IPS-20b (cell line): ENCODE data around the gene LRRC3C.
"Not testable (repeated sequence)": the region's sequence is repeated elsewhere in the genome, so short reads cannot be mapped to it uniquely, and the experiment has no call there.

ENCODE experiments used
- H3K27ac ChIP-seq: one replicate; pipeline ENCODE4 v1.5.1; 2013; ENCODE audit warnings: low read length
- H3K27me3 ChIP-seq: 2 replicates; pipeline ENCODE4 v1.6.1; 2013; ENCODE audit warnings: mild to moderate bottlenecking, low read length, inconsistent platforms; ENCODE audit not compliant: insufficient read depth
- H3K36me3 ChIP-seq: 2 replicates; pipeline ENCODE4 v1.6.1; 2013; ENCODE audit warnings: low read depth, mild to moderate bottlenecking, inconsistent platforms, low read length, moderate library complexity; ENCODE audit not compliant: insufficient read depth
- H3K4me1 ChIP-seq: 2 replicates; pipeline ENCODE4 v1.6.1; 2013; ENCODE audit warnings: mild to moderate bottlenecking, control low read depth, inconsistent platforms, low read length, moderate library complexity; ENCODE audit not compliant: insufficient read depth
- H3K4me3 ChIP-seq: 2 replicates; pipeline ENCODE4 v1.5.1; 2013; ENCODE audit warnings: mild to moderate bottlenecking, low read length, inconsistent platforms
- H3K9ac ChIP-seq: 2 replicates; pipeline ENCODE4 v1.6.1; 2013; ENCODE audit warnings: low read depth, mild to moderate bottlenecking, inconsistent platforms, low read length, moderate library complexity
- H3K9me3 ChIP-seq: 2 replicates; pipeline ENCODE4 v1.6.1; 2013; ENCODE audit warnings: mild to moderate bottlenecking, low read depth, low read length, inconsistent platforms; ENCODE audit not compliant: insufficient read depth

The LRRC3C gene

GRCh38 chr17:39939106-39939505 is 11.6 kb downstream of the LRRC3C start:
- no peaks in the 10 kb centered on the region for H3K27me3 ChIP-seq
- no peak overlapping the region for H3K9ac ChIP-seq
- no peak overlapping the region for H3K4me3 ChIP-seq
- no peaks in the 10 kb centered on the region for H3K36me3 ChIP-seq
- no peak overlapping the region for H3K27ac ChIP-seq
- peaks cover 2% of the 10 kb centered on the region for H3K4me1 ChIP-seq
- H3K9me3 ChIP-seq: no peaks in the 10 kb centered on the region

DNA sequence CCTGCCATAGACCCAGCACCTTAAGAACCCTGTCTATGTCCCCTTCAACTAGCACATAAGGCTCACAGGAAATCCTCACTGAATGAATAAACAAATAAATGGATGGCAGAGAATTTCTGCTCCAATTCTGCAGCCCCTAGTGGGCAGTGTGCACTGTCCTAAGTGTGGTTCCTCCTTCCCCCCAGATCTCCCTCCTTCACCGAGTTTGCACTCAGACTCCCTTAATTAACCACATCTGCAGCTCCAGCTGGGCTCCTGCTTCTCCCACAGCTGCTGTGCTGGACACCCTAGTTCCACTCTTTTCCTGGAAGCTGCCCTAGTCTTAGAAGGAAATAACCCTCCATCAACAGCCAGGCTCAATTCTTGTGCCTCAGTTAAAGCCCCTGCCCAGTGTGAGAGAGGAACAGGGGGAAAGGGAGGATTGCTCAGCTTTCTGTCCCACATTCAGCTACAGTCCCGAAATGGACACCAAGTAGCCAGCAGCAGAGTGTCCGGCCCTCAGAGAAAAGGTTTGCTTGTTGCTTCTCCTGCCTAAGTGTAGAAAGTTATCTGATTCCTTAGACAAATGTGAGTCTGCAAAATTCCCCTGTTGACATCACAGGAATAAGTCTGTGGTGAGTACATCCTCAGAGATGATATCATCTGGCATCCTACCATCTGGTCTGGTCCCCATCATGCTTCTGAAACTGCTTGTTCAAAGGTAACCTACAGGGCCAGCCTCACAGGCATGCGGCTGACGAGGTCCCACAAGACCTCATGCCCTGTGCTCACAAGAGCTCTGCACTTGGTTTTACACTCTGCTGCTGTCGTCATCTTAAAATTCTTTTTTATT is 12.3 kb downstream of the LRRC3C start:
- H3K9me3 ChIP-seq: no peaks in the 10 kb centered on the region
- H3K27me3 ChIP-seq: no peaks in the 10 kb centered on the region
- H3K4me3 ChIP-seq: no peak overlapping the region
- no peak overlapping the region for H3K27ac ChIP-seq
- H3K36me3 ChIP-seq: no peaks in the 10 kb centered on the region
- no peaks in the 10 kb centered on the region; the same call in 1 of the 2 replicates for H3K4me1 ChIP-seq
- H3K9ac ChIP-seq: no peak overlapping the region

GRCh38 chr17:39943702-39944392 is 16.3 kb downstream of the LRRC3C start:
- no peaks in the 10 kb centered on the region for H3K27me3 ChIP-seq
- H3K36me3 ChIP-seq: no peaks in the 10 kb centered on the region
- H3K9me3 ChIP-seq: no peaks in the 10 kb centered on the region
- no peak overlapping the region for H3K9ac ChIP-seq
- H3K27ac ChIP-seq: no peak overlapping the region
- H3K4me1 ChIP-seq: no peaks in the 10 kb centered on the region; the same call in 1 of the 2 replicates
- H3K4me3 ChIP-seq: no peak overlapping the region

GRCh38 chr17:39944393-39944711 is 16.8 kb downstream of the LRRC3C start:
- H3K27me3 ChIP-seq: no peaks in the 10 kb centered on the region
- no peak overlapping the region for H3K27ac ChIP-seq
- no peaks in the 10 kb centered on the region for H3K9me3 ChIP-seq
- no peak overlapping the region for H3K4me3 ChIP-seq
- H3K36me3 ChIP-seq: no peaks in the 10 kb centered on the region
- H3K9ac ChIP-seq: no peak overlapping the region
- H3K4me1 ChIP-seq: no peaks in the 10 kb centered on the region

GRCh38 chr17:39946551-39947330 is 19.2 kb downstream of the LRRC3C start:
- no peaks in the 10 kb centered on the region for H3K36me3 ChIP-seq
- H3K27me3 ChIP-seq: peaks cover 3% of the 10 kb centered on the region; the same call in 1 of the 2 replicates
- no peaks in the 10 kb centered on the region for H3K9me3 ChIP-seq
- H3K4me1 ChIP-seq: no peaks in the 10 kb centered on the region
- no peak overlapping the region for H3K9ac ChIP-seq
- H3K27ac ChIP-seq: no peak overlapping the region
- H3K4me3 ChIP-seq: no peak overlapping the region

DNA sequence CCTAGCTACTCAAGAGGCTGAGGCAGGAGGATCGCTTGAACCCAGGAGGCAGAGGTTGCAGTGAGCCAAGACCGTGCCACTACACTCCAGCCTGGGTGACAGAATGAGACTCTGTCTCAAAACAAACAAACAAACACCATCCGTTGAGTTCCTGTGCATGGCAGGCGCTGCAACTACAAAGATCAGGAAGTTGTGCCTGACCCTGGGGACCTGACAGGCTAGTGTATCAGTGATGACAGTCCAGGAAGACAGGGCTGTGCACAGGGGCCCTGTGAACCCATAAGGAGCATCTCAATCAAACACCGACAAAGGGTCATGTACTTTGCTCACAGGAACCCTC is 20.9 kb downstream of the LRRC3C start:
- not testable (repeated sequence) for H3K4me1 ChIP-seq, H3K27ac ChIP-seq, H3K4me3 ChIP-seq, H3K36me3 ChIP-seq, H3K9ac ChIP-seq, H3K9me3 ChIP-seq
- H3K27me3 ChIP-seq: peaks cover 10% of the 10 kb centered on the region; the same call in 1 of the 2 replicates

DNA sequence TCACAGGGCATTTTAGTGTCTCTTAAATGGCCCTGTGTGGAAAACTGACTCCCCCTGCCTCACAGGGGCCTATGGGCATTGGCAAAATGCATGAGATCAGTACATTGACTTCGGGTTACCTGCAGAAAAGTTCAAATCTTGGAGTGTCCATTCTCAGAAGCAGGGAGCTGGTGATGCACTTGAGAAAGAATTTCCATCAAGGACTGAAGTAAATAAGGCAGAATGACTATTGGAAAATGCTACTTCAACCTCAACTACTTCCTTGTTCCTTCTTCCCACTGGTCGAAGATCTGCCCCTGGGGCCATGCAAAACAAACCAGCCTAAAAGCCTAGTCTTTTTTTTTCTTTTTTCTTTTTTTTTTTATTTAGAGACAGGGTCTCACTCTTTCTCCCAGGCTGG is 21.5 kb downstream of the LRRC3C start:
- H3K4me1 ChIP-seq: peaks cover 5% of the 10 kb centered on the region; the same call in 1 of the 2 replicates
- H3K4me3 ChIP-seq: no peak overlapping the region
- peaks cover 10% of the 10 kb centered on the region; the same call in 1 of the 2 replicates for H3K27me3 ChIP-seq
- no peaks in the 10 kb centered on the region for H3K9me3 ChIP-seq
- no peak overlapping the region for H3K9ac ChIP-seq
- H3K36me3 ChIP-seq: no peaks in the 10 kb centered on the region
- H3K27ac ChIP-seq: no peak overlapping the region

- Histone ChIP-seq H3K4me3 (no peak overlapping the region), H3K27me3 (peaks cover 10% of the 10 kb centered on the region; the same call in 1 of the 2 replicates), H3K4me1 (peaks cover 8% of the 10 kb centered on the region; the same call in 1 of the 2 replicates), H3K36me3 (no peaks in the 10 kb centered on the region), H3K9ac (no peak overlapping the region), H3K27ac (no peak overlapping the region), H3K9me3 (no peaks in the 10 kb centered on the region)
Measured at GRCh38 chr17:39950871-39951348, 23.4 kb downstream of the LRRC3C start.

- no peaks in the 10 kb centered on the region for H3K36me3 ChIP-seq
- peaks cover 10% of the 10 kb centered on the region; the same call in 1 of the 2 replicates for H3K27me3 ChIP-seq
- H3K27ac ChIP-seq: no peak overlapping the region
- no peaks in the 10 kb centered on the region for H3K9me3 ChIP-seq
- peak overlapping the region; percentile 65 for H3K4me3 ChIP-seq
- H3K9ac ChIP-seq: peak overlapping the region; percentile 29; the same call in 1 of the 2 replicates
- H3K4me1 ChIP-seq: peaks cover 8% of the 10 kb centered on the region; the same call in 1 of the 2 replicates
Measured at GRCh38 chr17:39951924-39952679, 24.6 kb downstream of the LRRC3C start.

GRCh38 chr17:39952680-39953470 is 25.3 kb downstream of the LRRC3C start:
- H3K4me3 ChIP-seq: peak overlapping the region; percentile 94
- peak overlapping the region; percentile 29; the same call in 1 of the 2 replicates for H3K9ac ChIP-seq
- peaks cover 8% of the 10 kb centered on the region; the same call in 1 of the 2 replicates for H3K4me1 ChIP-seq
- H3K36me3 ChIP-seq: no peaks in the 10 kb centered on the region
- H3K9me3 ChIP-seq: no peaks in the 10 kb centered on the region
- H3K27me3 ChIP-seq: peaks cover 10% of the 10 kb centered on the region; the same call in 1 of the 2 replicates
- H3K27ac ChIP-seq: no peak overlapping the region
